ENCODE measurements around the gene BCOR.

The BCOR gene

GRCh38 chrX:40061005-40061404, 36.8 kb downstream of the BCOR start:
- Mint-ChIP-seq H3K4me1 (ENCODE audit: low read depth) (peaks cover 31% of the 10 kb centered on the region), H3K27ac (peak overlapping the region; percentile 68), H3K4me3 (no peak overlapping the region), H3K36me3 (ENCODE audit: low read depth) (peaks cover 30% of the 10 kb centered on the region), H3K27me3 (ENCODE audit: low read depth) (no peaks in the 10 kb centered on the region), H3K9me3 (no peaks in the 10 kb centered on the region)

DNA sequence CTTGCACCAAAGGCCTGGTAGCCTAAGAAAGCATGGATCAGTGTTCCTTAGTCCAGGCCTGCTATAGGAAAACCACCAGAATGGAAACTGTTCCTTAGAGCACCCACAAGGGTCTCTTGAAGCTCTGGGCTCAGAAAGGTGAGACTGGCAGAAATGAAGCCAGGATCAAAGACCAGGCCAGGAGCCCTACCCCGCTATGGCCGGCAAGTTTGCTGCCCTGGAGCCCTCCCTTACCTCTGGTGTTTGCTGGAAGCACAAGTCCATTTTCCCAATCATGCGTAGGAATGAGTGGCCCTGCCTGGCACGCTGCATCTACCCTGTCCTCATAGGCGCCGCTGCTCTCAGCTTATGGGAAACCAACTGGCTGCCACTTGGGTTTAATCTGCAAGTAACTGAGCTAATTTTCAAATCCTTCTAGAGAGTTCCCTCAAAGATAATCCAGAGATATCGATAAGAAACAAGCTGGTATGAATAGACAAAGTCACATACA, 37.4 kb downstream of the BCOR start:
- H3K4me1 Mint-ChIP-seq (ENCODE audit: low read depth) = peaks cover 27% of the 10 kb centered on the region
- H3K27me3 Mint-ChIP-seq (ENCODE audit: low read depth) = no peaks in the 10 kb centered on the region

GRCh38 chrX:40058719-40059118, 39.0 kb downstream of the BCOR start:
- Mint-ChIP-seq H3K9me3 (peaks cover 4% of the 10 kb centered on the region), H3K4me1 (ENCODE audit: low read depth) (peaks cover 24% of the 10 kb centered on the region), H3K36me3 (ENCODE audit: low read depth) (peaks cover 44% of the 10 kb centered on the region), H3K4me3 (no peak overlapping the region), H3K27ac (no peak overlapping the region), H3K27me3 (ENCODE audit: low read depth) (no peaks in the 10 kb centered on the region)

More for the DNA sequence above, 37.4 kb downstream of the BCOR start:
- H3K27ac Mint-ChIP-seq = no peak overlapping the region
- no peak overlapping the region for H3K4me3 Mint-ChIP-seq
- H3K9me3 Mint-ChIP-seq = no peaks in the 10 kb centered on the region
- peaks cover 30% of the 10 kb centered on the region for H3K36me3 Mint-ChIP-seq (ENCODE audit: low read depth)

- Mint-ChIP-seq H3K27me3 (ENCODE audit: low read depth) (no peaks in the 10 kb centered on the region), H3K9me3 (peaks cover 9% of the 10 kb centered on the region), H3K4me3 (no peak overlapping the region), H3K27ac (no peak overlapping the region), H3K4me1 (ENCODE audit: low read depth) (peaks cover 18% of the 10 kb centered on the region), H3K36me3 (ENCODE audit: low read depth) (peaks cover 50% of the 10 kb centered on the region)
These were observed 40.4 kb downstream of the BCOR start for GRCh38 chrX:40057405-40057804.

DNA sequence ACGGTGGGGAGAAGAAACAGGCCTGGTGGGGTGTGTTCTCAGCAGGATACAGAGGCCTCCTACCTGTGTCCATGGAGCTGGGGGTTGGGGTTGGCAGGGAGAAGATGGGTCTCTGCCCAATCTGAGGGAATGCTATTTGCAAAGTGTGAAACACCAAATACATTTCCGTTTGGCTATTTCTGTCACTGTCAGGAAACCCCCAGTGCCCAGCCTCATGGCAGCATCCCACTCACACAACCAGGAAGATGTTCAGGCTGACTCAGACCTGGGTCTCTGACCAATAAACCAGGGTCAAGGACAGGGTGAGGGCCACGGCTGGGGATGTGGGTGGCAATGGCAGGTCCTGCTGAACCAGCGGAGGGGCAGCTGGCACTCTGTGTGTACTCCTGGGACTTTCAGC, 41.3 kb downstream of the BCOR start:
- Mint-ChIP-seq H3K27ac (no peak overlapping the region), H3K4me1 (ENCODE audit: low read depth) (peaks cover 16% of the 10 kb centered on the region), H3K4me3 (no peak overlapping the region), H3K36me3 (ENCODE audit: low read depth) (peaks cover 55% of the 10 kb centered on the region), H3K9me3 (peaks cover 12% of the 10 kb centered on the region), H3K27me3 (ENCODE audit: low read depth) (no peaks in the 10 kb centered on the region)

- Mint-ChIP-seq H3K9me3 (peaks cover 17% of the 10 kb centered on the region), H3K27me3 (ENCODE audit: low read depth) (no peaks in the 10 kb centered on the region), H3K36me3 (ENCODE audit: low read depth) (peaks cover 61% of the 10 kb centered on the region), H3K27ac (no peak overlapping the region), H3K4me3 (no peak overlapping the region), H3K4me1 (ENCODE audit: low read depth) (peaks cover 14% of the 10 kb centered on the region)
These were observed 42.3 kb downstream of the BCOR start for GRCh38 chrX:40055495-40055894.

DNA sequence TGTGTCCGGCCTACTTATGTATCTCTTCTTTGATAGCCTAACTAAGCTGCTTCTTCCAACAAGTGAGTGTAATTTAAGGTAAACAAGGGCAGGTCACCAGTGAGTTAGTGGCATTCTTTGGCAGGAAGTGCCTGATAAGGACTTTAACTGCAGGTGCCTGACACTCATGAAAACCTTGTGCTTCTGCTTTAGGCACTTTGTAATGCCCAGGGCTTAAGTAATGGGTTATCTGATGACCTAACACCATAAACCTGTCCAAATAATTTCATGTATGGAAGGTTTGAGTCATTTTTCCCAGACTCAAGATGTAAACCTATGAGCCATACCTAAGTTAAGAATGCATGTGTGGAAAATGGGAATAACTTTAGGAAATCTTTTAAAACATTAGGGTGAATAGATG, 43.0 kb downstream of the BCOR start:
- Mint-ChIP-seq H3K9me3 (peaks cover 22% of the 10 kb centered on the region), H3K4me1 (ENCODE audit: low read depth) (peaks cover 14% of the 10 kb centered on the region), H3K27me3 (ENCODE audit: low read depth) (no peaks in the 10 kb centered on the region), H3K27ac (no peak overlapping the region), H3K4me3 (no peak overlapping the region), H3K36me3 (ENCODE audit: low read depth) (peaks cover 67% of the 10 kb centered on the region)

GRCh38 chrX:40050532-40050931, 47.2 kb downstream of the BCOR start:
- no peak overlapping the region for H3K27ac Mint-ChIP-seq
- H3K27me3 Mint-ChIP-seq (ENCODE audit: low read depth) = no peaks in the 10 kb centered on the region
- H3K9me3 Mint-ChIP-seq = peaks cover 37% of the 10 kb centered on the region
- peaks cover 73% of the 10 kb centered on the region for H3K36me3 Mint-ChIP-seq (ENCODE audit: low read depth)
- no peak overlapping the region for H3K4me3 Mint-ChIP-seq
- peaks cover 8% of the 10 kb centered on the region for H3K4me1 Mint-ChIP-seq (ENCODE audit: low read depth)

DNA sequence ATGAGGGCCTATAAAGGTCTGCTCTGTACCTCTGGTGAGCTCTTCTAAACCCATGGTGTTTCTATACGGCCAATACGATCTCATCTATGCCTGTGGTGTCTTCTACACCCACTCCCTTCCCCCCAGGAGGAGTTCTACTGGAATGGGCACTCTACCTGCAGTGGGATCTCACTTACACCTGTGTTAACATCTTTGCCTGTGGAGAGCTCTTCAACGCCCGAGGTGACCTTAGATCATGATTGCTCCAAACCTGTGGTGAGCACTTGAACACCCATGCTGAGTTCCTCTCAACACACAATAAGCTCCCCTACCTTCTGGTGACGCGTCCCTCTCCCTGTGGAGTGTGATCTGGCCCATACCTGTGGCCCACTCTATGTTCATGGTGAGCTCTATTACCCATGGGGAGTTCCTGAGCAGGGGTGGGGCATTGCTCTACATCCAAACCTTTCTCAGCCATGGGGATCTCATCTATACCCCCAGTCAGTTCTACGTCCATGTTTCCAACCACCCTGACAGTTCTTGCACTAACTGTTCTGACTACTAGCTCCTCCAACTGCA, 48.6 kb downstream of the BCOR start:
- Mint-ChIP-seq H3K4me1 (ENCODE audit: low read depth) (peaks cover 4% of the 10 kb centered on the region), H3K27me3 (ENCODE audit: low read depth) (no peaks in the 10 kb centered on the region), H3K9me3 (peaks cover 40% of the 10 kb centered on the region), H3K27ac (peak overlapping the region; percentile 49), H3K36me3 (ENCODE audit: low read depth) (peaks cover 64% of the 10 kb centered on the region), H3K4me3 (no peak overlapping the region)

DNA sequence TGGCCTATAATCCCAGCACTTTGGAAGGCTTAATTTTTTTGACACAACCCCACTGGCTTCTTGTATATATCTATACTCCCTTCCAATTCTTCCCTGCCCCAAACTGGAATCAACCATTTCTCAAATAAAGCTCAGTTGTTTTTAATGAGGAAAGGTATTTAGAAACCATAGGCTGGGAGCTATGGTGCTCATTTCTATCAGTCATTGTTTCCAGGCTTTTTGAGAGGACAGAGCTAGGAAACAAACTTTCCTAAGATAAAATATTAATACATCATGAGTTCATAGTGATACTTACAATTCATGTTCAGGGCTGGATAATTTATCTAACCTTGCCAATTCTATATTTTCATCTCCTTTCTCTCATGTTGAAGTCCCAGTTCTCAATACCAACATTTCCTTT, 50.3 kb downstream of the BCOR start:
- H3K9me3 Mint-ChIP-seq = peaks cover 32% of the 10 kb centered on the region
- H3K27me3 Mint-ChIP-seq (ENCODE audit: low read depth) = no peaks in the 10 kb centered on the region
- H3K4me3 Mint-ChIP-seq = no peak overlapping the region
- peaks cover 1% of the 10 kb centered on the region for H3K4me1 Mint-ChIP-seq (ENCODE audit: low read depth)
- no peak overlapping the region for H3K27ac Mint-ChIP-seq
- peaks cover 49% of the 10 kb centered on the region for H3K36me3 Mint-ChIP-seq (ENCODE audit: low read depth)

- no peak overlapping the region for H3K4me3 Mint-ChIP-seq
- H3K27me3 Mint-ChIP-seq (ENCODE audit: low read depth) = no peaks in the 10 kb centered on the region
- peaks cover 22% of the 10 kb centered on the region for H3K4me1 Mint-ChIP-seq (ENCODE audit: low read depth)
- H3K27ac Mint-ChIP-seq = no peak overlapping the region
- peaks cover 14% of the 10 kb centered on the region for H3K9me3 Mint-ChIP-seq
- peaks cover 17% of the 10 kb centered on the region for H3K36me3 Mint-ChIP-seq (ENCODE audit: low read depth)
These were observed 53.9 kb downstream of the BCOR start for GRCh38 chrX:40043895-40044294.

- Mint-ChIP-seq H3K36me3 (ENCODE audit: low read depth) (peaks cover 5% of the 10 kb centered on the region), H3K4me3 (no peak overlapping the region), H3K27ac (no peak overlapping the region), H3K4me1 (ENCODE audit: low read depth) (peaks cover 22% of the 10 kb centered on the region), H3K27me3 (ENCODE audit: low read depth) (no peaks in the 10 kb centered on the region), H3K9me3 (peaks cover 4% of the 10 kb centered on the region)
These were observed 55.8 kb downstream of the BCOR start for GRCh38 chrX:40041915-40042314.

GRCh38 chrX:40040686-40041461, 56.9 kb downstream of the BCOR start:
- H3K4me1 Mint-ChIP-seq (ENCODE audit: low read depth) = peaks cover 22% of the 10 kb centered on the region
- peak overlapping the region; percentile 61 for H3K27ac Mint-ChIP-seq
- peaks cover 5% of the 10 kb centered on the region for H3K36me3 Mint-ChIP-seq (ENCODE audit: low read depth)
- H3K4me3 Mint-ChIP-seq = no peak overlapping the region
- H3K9me3 Mint-ChIP-seq = peaks cover 4% of the 10 kb centered on the region
- no peaks in the 10 kb centered on the region for H3K27me3 Mint-ChIP-seq (ENCODE audit: low read depth)

DNA sequence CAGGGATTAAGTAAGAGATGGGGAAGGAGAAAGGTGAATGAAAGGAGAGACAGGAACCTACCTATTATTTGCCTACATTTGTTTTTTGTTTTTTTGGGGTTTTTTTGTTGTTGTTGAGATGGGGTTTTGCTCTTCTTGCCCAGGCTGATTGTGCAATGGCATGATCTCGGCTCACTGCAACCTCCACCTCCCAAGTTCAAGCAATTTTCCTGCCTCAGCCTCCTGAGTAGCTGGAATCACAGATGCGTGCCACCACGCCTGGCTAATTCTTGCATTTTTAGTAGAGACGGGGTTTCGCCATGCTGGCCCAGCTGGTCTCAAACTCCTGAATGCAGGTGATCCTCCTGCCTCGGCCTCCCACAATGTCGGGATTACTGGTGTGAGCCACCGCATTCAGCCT, 57.9 kb downstream of the BCOR start:
- Mint-ChIP-seq H3K36me3 (ENCODE audit: low read depth) (peaks cover 5% of the 10 kb centered on the region), H3K4me1 (ENCODE audit: low read depth) (peaks cover 22% of the 10 kb centered on the region), H3K27me3 (ENCODE audit: low read depth) (no peaks in the 10 kb centered on the region), H3K9me3 (peaks cover 4% of the 10 kb centered on the region), H3K27ac (peak overlapping the region; percentile 26), H3K4me3 (no peak overlapping the region)

GRCh38 chrX:40037367-40037766, 60.4 kb downstream of the BCOR start:
- Mint-ChIP-seq H3K27ac (no peak overlapping the region), H3K9me3 (no peaks in the 10 kb centered on the region), H3K27me3 (ENCODE audit: low read depth) (no peaks in the 10 kb centered on the region), H3K4me3 (no peak overlapping the region), H3K4me1 (ENCODE audit: low read depth) (peaks cover 21% of the 10 kb centered on the region), H3K36me3 (ENCODE audit: low read depth) (no peaks in the 10 kb centered on the region)

Data from T-helper 1 cell treated with Interleukin-12 subunit alpha and Interleukin-12 subunit beta and Interleukin-4 antibody, amounts not matched to agents 30 μg/mL and 1 μg/mL, for 36 hours (primary cell).